GM19372 (cell line): Measurements from ENCODE around the gene CFD.
"Not testable (repeated sequence)": the region's sequence is repeated elsewhere in the genome, so short reads cannot be mapped to it uniquely, and the experiment has no call there.

Experiments used
- ATAC-seq: cut with Tn5 transposase; IDR thresholded peaks from one replicate; pipeline ENCODE4 v1.9.1; 2021; ENCODE audit warnings: mild to moderate bottlenecking, low read depth, moderate library complexity; ENCODE audit not compliant: unreplicated experiment

Gene CFD

DNA sequence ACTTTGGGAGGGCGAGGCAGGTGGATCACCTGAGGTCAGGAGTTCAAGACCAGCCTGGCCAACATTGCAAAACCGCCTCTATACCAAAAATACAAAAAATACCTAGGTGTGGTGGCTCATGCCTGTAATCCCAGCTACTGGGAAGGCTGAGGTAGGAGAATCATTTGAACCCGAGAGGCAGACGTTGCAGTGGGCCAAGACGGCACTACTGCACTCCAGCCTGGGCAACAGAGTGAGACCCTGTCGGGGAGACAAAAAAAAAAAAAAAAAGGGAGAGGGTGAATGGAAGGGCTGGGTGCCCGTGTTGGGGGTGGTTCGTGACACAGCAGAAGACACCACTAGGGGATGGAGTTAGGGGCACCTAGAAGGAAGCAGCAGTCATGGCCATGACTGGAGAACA is 10.8 kb downstream of the CFD start:
- no peak for ATAC-seq

DNA sequence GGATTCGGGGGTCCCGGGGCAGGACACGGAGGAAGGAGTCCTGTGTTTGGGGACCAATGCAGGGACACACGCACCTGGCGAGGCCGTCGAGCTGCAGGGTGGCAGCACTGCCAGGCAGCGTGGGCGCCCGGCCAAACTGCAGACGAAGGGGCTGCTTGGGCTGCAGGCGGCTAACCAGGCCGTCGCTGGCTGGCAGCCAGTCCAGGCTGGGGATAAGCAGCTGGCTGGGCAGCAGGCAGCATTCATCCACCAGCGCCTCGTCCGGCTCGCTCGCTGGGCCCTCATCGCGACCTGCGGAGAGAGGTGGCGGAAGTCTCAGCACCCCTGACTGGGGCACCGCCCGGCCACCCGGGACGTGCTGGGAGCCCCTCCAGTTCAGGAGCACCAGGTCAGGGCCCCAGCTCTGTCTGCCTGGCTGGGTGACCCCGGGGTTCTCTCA is 11.5 kb downstream of the CFD start:
- no peak for ATAC-seq

DNA sequence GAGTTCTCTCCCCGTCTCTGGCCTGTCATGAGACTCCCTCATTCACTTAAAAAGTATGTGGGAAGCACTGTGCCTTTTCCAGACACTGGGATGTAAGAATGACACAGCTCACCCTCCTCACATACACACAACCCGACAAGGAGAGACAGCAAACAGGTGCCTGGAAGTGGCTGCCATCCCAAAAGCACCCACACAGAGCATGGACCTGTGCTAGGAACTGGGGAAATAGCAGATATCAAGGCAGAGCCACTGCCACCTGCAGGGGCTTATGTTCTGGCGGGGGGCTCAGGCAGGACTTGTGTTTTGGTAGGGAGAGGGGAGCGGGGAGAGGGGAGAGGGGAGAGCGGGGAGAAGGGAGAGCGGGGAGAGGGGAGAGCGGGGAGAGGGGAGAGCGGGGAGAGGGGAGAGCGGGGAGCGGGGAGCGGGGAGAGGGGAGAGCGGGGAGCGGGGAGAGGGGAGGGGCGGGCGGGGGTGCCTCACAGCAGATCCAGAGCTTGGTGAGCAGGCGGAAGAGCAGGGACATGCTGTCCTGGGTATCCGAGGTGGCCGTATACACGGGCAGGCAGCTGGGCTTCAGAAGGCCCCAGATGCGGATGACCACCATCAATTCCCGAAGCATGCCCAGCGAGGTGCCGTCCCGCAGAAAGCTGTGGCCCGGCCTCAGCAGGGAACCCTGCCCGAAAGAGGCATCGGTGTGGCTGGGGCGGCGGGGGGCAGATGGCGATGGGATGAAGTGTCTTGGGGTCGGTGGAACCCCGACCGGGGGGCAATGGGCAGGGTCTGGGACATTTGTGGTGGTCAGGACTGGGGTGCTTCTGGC is 12.2 kb downstream of the CFD start:
- no peak for ATAC-seq

DNA sequence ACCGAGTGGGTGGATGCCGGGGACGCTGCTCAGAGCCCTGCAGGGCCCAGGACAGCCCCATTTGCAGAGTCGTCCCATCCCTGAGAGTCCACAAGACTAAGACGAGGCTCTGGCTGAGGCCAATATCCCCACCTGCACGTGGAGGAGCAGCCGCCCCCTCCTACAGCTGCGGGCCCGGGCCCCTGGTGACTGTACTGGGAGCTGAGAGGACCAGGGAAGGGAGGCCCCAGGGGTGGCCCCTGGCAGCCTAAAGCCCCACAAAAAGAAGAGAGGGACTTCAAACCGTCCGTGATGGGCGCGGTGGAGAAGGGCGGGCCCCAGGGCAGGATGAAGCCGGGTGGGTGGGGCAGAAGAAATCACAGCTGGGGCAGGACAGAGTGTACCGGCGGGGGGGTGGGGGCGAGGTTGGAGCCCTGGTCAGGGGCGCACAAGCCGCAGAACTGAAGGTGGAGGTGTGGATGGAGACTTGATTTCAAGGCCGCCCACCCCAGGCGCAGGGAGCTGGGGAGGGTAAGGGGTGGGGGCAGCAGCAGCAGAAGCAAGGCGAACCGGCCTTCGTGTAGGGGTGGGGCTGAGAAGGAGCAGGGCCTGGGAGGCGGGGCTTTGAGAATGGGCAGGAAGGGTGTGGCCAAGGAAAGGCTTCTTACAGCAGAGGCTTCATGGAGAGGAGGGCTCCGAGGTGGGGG is 12.9 kb downstream of the CFD start:
- ATAC-seq: no peak

- ATAC-seq: no peak
Observed at GRCh38 chr19:873084-873483, 13.6 kb downstream of the CFD start.

DNA sequence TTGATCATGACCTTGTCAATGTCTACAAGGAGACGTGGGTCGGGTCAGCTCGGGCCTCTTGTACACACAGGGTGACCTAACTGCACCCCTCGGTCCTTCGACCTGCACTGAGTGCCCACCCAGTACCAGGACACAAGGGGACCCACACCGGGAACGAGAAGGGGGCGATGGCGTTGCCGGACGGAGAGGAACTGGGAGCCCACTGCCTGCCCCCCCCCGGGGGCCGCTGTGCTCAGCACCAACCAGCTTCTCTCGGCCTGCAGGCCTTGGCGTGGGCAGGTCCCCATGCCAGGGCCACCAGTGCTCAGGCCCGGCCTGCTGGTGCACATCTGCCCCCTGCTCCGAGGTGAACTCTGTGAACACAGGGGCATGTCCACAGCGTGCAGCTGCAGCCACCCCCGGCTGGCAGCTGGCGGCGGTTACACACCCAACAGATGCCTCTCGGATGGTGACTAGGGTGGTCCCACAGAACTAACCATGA is 14.1 kb downstream of the CFD start:
- ATAC-seq: no peak

- no peak for ATAC-seq
Observed at GRCh38 chr19:875265-875879, 15.9 kb downstream of the CFD start.

GRCh38 chr19:876089-876488 is 16.6 kb downstream of the CFD start:
- no peak for ATAC-seq

GRCh38 chr19:876780-877314 is 17.4 kb downstream of the CFD start:
- ATAC-seq: no peak

- ATAC-seq: not testable (repeated sequence)
Observed at GRCh38 chr19:877992-878660, 18.7 kb downstream of the CFD start.

DNA sequence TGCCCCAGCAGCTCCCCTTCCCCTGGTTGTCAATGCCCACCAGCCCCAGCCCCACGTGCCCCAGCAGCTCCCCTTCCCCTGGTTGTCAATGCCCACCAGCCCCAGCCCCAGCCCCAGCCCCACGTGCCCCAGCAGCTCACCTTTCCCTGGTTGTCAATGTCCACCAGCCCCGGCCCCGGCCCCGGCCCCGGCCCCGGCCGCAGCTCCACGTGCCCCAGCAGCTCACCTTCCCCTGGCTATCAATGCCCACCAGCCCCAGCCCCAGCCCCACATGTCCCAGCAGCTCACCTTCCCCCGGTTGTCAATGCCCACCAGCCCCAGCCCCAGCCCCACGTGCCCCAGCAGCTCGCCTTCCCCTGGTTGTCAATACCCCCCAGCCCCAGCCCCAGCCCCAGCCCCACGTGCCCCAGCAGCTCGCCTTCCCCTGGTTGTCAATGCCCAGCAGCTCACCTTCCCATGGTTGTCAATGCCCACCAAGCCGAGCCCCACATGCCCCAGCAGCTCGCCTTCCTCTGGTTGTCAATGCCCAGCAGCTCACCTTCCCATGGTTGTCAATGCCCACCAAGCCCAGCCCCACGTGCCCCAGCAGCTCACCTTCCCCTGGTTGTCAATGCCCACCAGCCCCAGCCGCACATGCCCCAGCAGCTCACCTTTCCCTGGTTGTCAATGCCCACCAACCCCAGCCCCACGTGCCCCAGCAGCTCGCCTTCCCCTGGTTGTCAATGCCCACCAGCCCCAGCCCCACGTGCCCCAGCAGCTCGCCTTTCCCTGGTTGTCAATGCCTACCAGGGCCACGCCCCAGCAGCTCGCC is 19.5 kb downstream of the CFD start:
- ATAC-seq: not testable (repeated sequence)

- ATAC-seq: no peak
Observed at GRCh38 chr19:879711-880438, 20.4 kb downstream of the CFD start.

DNA sequence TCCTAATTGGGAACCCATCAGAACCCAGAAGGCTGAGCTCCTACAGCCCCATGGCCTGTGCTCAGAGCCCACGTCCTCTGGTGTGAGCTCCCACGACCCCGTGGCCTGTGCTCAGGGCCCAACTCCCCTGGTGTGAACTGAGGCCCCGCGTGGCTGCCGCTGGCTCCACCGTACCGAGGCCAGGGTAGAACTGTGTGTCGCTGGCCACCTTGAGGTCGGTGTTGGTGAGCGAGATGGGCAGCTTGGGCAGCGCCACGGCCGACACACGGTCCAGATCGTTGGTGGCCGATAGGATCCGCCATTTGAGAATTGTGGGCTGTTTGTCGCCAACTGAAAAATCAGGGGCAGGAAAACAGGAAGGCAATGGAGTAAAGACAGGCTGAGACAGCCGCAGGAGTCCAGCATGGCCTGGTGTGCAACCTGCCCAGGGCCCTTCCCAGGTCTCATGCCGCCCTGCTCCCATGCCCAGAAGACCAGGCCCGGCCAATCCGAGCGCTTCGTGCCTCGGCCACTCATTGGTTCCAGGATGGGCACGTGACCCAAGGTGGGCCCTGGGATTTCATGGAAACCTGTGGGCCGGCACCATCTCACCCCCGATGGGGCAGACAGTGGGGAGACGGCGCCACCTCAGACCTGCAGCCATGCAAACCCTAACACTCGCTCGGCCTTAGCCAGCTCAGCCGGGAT is 22.1 kb downstream of the CFD start:
- ATAC-seq: no peak

- no peak for ATAC-seq
Observed at GRCh38 chr19:882871-883497, 23.5 kb downstream of the CFD start.

DNA sequence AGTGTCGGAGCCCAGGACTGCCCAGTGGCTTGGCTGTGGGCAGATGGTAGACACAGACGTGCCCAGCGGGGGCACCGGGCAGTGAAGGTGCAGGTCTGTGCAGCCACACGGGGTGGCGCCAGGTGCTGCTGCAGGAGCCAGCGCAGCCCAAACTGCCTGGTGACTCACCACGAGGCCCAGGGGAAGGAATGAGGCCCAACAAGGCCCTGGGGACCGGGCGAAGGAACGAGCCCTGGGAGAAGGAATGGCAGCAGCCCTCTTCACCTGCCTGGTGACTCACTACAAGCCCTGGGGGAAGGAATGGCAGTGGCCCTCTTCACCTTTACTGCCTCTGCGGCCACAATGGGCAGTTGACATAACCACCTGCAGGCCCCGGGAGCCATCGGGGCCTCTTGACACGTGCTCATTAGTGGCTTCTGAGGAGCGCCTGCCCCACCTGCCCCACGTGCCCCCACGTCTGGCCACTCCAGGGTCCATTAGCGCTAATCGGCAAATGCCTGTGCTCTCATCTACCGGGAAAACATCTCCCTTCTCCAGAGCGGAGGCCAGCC is 24.3 kb downstream of the CFD start:
- ATAC-seq: no peak

GRCh38 chr19:884420-885211 is 25.2 kb downstream of the CFD start:
- no peak for ATAC-seq
